Activated T-cell treated with anti-CD3 and anti-CD28 coated beads for 1 hour (primary cell): ENCODE results near the gene KCNA4.
"Not testable (repeated sequence)": the region's sequence is repeated elsewhere in the genome, so short reads cannot be mapped to it uniquely, and the experiment has no call there.

Source experiments
- DNase-seq: peaks from one replicate; pipeline ENCODE4 v3.0.0-alpha.2; 2020; ENCODE audit warnings: low read depth

KCNA4 gene

DNA sequence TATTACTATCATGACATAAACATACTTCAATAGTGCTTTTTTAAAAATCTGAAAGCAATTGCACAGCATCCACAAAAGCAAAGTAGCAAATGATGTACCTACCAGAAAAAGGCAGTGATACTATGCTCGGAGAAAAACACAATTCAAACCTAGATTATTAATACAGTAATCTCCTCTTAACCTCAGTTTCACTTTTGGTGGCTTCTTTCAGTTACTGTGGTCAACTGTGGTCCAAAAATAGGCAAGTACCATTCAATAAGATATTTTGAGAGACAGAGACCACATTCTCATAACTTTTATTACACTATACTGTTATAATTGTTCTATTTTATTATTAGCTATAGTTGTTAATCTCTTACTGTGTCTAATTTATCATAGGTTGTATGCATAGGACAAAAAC is 20.8 kb downstream of the KCNA4 start:
- DNase-seq, result no peak

DNA sequence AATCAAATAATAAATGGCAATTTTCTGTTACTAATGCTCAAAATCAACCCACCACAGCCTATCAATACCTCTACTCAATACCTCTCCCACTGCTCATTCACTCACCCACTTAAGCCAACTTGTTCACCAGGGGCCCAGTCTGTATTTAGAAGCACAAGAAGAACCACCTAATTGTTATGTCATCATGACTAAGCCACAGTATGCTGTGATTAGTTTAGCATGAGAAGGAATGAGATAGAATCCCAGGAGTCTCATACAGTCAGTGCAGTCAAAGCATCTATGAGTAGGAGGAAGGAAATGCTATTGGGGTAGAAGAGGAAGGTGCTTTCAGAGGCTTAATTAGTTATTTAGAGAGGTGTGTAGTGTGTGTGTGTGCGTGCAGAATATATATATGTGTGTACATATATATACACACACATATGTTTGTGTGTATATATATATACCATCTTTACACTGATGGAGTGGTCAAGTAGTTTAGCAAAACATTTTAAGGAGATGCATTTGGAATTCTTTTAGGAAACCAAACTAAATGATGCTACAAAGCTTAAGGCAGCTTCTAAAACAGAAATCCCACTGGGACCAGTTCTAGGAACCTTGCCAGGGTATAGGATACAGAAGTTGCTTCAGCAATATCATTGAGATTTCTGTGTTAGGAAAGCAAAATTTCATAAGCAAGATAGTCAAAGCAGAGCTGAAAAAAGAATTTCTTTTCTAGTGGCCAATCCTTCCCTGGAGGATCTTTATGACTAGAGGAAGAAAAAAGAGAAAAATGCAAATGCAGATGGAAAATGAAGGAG is 27.5 kb downstream of the KCNA4 start:
- DNase-seq, result no peak

DNA sequence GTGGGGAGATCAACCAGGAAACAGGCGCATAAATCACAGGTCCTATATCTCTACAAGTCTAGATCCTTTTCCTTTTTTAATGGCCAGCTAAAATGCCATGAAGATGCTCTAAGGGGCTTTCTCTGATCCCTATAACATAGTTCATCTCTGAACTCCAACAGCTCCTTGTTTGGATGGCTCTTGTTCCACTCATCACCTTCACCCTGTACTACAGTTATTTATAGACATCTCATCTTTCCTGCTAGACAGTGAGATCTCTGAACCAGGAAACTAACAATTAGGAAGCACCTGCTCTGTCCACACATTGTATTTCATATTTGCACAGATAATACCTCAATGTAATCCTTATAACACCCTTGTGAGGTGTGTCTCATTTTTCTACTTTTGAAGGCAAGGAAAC is 31.6 kb downstream of the KCNA4 start:
- DNase-seq, result no peak

DNA sequence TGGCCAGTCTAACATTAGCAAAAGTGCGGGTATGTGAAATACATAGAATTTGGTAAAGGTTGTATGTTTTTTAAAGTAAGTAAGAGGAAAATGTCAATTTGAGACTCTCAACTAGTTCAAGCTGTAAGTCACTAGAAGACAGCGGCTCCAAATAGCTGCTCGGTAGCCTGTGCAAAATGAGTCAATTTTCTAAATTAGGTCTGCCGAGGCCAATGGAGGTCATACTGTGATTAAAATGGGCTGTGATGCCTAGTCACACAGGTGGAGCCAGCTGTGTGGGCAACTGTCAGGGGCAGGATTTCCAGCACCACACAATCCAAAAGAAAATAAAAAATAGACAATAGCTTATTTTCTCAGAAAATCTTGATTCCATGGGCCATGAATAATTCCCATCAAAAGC is 32.3 kb downstream of the KCNA4 start:
- no peak for DNase-seq

DNA sequence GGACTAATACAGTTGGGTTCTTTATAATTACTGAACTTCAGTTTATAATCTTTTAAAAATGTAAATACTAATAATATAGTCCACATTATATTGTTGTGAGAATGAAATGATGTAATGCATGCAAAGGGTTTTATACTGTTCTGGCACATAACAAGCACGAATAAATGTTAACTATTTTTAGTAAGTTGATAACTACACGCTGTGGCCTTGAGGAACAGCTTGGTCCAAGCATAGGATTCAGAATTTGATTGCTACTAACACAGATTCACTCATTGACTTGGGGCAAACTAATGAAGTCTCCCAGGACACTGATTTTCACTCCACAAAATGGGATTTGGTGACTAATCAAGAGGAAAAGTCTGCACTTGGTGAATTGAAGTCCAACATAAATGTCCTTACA is 38.3 kb downstream of the KCNA4 start:
- DNase-seq, result no peak

DNA sequence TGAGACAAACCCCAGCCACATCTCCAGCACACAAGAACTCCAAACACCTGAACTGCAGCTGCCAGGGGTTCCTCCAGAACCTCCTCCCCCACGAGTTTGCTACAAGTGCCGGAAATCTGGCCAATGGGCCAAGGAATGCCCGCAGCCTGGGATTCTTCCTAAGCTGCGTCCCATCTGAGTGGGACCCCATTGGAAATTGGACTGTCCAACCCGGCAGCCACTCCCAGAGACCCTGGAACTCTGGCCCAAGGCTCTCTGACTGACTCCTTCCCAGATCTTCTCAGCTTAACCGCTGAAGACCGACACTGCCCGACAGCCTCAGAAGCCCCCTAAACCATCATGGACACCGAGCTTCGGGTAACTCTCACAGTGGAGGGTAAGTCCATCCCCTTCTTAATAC is 41.2 kb downstream of the KCNA4 start:
- not testable (repeated sequence) for DNase-seq

DNA sequence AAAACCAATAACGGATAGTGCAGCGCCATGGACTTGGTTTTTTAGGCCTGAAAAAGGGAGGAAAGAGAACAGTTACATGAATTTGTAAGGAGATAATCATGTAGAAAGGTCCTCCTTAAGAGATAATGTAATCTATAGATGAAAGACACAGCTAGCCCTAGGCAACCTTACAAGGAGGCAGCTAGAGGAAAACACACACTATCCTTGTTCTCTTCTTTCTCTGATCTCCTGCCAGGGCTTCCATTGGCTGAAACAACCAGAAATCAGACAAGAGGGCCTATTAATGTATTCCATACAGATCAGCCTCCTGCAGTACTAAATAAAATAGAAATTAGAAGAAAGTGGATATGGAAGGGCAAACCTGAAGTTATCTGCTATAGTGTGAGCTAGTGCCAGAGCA is 53.0 kb downstream of the KCNA4 start:
- DNase-seq, result no peak

DNA sequence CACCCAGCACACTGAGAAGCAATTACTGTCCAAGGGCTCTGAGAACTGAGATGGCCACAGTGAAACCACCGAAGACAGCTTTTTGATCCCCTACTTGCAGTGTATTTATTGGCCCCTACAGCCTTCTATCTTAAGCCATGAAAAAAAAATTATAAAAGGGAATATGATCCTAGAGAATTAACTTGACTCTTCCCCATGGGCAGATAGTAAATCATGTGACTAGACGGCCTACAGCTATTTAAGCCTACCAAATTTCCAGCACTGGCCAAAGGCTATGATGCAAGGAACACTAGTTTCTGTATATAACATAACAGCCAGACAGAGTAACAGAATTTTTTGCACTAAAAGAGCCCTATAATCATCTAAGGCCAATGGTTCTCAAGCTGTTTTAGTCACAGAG is 53.8 kb downstream of the KCNA4 start:
- no peak for DNase-seq

DNA sequence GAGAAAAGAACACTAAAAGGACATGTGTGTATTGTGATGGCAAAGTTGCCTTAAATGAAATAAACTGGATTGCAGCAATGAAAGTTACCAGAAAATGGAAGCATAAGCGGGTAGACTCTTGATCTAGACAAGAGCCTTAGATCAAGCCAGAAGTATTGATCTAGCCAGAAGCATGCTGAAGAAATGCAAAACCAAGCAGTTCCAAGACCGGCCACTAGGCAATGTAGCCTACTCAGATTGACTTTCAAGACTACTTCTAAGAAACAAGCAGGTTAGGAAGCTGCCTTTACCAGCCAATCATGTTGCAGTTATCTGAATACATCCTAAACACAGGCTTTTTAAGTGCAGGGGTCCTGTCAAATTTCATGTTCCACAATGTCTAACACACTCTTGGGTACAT is 54.6 kb downstream of the KCNA4 start:
- DNase-seq, result no peak
